BJ (cell line): Measurements from ENCODE around the gene PLSCR4. TPM values are rescaled to one million over a fixed set of nuclear protein-coding genes. Genes with fewer than 3 reads are reported as not detected.
A peak's percentile ranks its signal among the peaks of the same experiment; 100 is the strongest.

Experiments used
- CTCF ChIA-PET: fragments of 350-600 bp; formaldehyde crosslinking; extraction: SDS; loops from one replicate; lab custom pipeline; 2021; ENCODE audit warnings: antibody characterized with exemption, inconsistent platforms; lab: Yijun Ruan, JAX
- POLR2A ChIA-PET: fragments of 300-600 bp; sonication (Branson Sonifier 250); formaldehyde crosslinking; extraction: SDS; loops from one replicate; lab custom pipeline; 2021; ENCODE audit warnings: antibody characterized with exemption; lab: Charles Lee
- DNase-seq: peaks from one replicate; pipeline ENCODE4 v3.0.0-alpha.2; 2011; ENCODE audit warnings: low read depth
- H3K27me3 ChIP-seq: 2 replicates; pipeline ENCODE4 v1.6.0; 2011; ENCODE audit warnings: low read length; ENCODE audit not compliant: control insufficient read depth, insufficient read depth
- H3K36me3 ChIP-seq: 2 replicates; pipeline ENCODE4 v1.5.1; 2011; ENCODE audit warnings: low read length; ENCODE audit not compliant: control insufficient read depth, insufficient read depth
- H3K4me3 ChIP-seq: 2 replicates; pipeline ENCODE4 v1.5.1; 2011; ENCODE audit warnings: low read depth, mild to moderate bottlenecking, control low read depth, low read length
- polyA plus RNA-seq: library from polyadenylated mRNA; depleted of rRNA; stranded (reverse); fragments of >200 nt; gene quantifications from 2 replicates; pipeline ENCODE4 v1.2.3, GENCODE V29; 2011
- TF ChIP-seq, protein P1 (sequence below): IDR thresholded peaks from 2 replicates; pipeline ENCODE4 v1.5.1; 2011; ENCODE audit warnings: low read depth, mild to moderate bottlenecking, control low read depth, inconsistent platforms, low read length, moderate library complexity; ENCODE audit not compliant: insufficient read depth

The PLSCR4 gene
- polyA plus RNA-seq, 1 experiment, result 28.4 TPM

DNA sequence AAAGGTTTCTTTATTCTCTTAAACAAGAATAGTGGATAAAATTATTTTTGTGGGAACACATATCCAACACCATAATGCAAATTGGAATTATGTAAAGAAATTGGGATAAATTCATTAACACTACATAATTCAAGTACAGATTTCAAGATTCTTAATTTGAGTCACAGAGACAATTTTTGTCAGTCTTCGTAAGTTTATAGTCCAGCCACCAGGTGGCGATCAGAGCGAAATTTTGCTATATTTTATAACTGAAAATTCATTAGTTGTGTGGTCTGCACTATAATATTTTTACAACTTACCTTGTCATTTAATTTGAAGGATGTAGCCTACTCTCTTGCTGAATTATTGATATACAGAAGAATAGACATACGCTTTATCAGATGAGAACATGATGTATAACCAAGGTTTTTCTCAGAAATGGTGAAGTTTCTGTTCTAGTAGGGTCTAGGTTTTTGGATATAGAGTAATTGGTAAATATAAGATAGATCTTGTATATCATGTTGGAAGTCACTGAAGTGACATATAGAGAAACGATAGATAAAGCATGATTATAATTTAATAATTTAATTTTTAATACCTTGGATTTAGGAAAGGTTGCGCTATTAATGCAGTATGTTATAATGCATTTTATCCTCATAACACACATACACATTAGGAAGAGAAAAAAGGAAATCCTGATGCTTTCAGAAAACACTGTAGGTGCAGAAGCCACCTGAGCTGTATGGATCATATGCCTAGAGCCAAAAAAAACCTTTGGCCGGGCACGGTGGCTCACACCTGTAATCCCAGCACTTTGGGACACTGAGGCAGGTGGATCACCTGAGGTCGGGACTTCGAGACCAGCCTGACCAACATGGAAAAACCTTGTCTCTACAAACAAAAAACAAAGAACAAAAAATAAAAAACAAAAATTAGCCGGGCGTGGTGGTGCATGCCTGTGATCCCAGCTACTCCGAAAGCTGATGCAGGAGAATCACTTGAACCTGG, 31.7 kb downstream of the PLSCR4 start:
- no peak for DNase-seq
- H3K36me3 ChIP-seq, result peaks cover 2% of the 10 kb centered on the region; the same call in 1 of the 2 replicates
- CTCF ChIA-PET, result interaction anchor here (0.6 to 2.4 kb wide), 9 partner anchors 14 to 635 kb away, joined by 3 to 17 read pairs (median 4); no protein-coding TSS in a partner anchor
- TF ChIP-seq, protein P1, sequence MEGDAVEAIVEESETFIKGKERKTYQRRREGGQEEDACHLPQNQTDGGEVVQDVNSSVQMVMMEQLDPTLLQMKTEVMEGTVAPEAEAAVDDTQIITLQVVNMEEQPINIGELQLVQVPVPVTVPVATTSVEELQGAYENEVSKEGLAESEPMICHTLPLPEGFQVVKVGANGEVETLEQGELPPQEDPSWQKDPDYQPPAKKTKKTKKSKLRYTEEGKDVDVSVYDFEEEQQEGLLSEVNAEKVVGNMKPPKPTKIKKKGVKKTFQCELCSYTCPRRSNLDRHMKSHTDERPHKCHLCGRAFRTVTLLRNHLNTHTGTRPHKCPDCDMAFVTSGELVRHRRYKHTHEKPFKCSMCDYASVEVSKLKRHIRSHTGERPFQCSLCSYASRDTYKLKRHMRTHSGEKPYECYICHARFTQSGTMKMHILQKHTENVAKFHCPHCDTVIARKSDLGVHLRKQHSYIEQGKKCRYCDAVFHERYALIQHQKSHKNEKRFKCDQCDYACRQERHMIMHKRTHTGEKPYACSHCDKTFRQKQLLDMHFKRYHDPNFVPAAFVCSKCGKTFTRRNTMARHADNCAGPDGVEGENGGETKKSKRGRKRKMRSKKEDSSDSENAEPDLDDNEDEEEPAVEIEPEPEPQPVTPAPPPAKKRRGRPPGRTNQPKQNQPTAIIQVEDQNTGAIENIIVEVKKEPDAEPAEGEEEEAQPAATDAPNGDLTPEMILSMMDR, result peak; percentile 63
- no peaks in the 10 kb centered on the region for H3K27me3 ChIP-seq
- H3K4me3 ChIP-seq, result no peak overlapping the region
- POLR2A ChIA-PET, result no interaction called here

DNA sequence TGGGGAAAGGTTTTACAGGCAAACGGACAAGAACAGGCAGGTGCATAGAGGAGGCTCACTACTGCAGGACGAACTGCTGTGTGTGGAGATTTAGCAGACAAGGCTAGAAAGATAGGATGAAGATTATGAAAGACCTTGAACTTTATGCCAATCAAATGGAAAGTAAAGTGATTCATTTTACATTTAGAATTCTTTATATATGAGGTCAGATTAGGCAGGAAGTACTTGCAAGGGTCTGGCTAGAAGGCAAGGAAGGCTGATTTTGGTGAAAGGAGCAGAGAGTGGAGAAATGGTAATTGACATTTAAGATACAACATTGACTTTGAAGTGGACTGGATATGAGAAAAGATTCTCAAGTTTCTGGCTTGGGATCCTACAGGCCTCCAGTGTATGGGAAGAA, 33.6 kb downstream of the PLSCR4 start:
- CTCF ChIA-PET, result no interaction called here
- POLR2A ChIA-PET, result no interaction called here

DNA sequence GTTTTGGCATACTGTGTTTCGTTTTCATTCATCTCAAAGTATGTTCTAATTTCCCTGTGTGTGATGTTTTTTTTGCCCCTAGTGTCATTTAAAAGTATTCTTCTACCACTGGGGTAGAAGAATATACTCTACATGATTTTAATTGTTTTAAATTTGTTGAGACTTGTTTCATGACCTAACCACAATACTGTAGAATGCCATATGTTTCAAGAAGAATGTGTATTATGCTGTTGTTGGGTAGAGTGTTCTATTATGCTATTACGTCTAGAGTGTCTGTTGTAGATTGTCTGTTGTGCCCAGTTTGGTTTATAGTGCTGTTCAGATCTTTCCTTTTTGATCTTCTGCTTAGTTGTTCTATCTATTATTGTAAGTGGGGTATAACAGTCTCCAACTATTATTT, 36.4 kb downstream of the PLSCR4 start:
- POLR2A ChIA-PET, result no interaction called here
- no peak for DNase-seq
- Histone ChIP-seq H3K4me3 (no peak overlapping the region), H3K36me3 (peaks cover 2% of the 10 kb centered on the region; the same call in 1 of the 2 replicates), H3K27me3 (no peaks in the 10 kb centered on the region)
- TF ChIP-seq, protein P1, result no peak
- CTCF ChIA-PET, result no interaction called here

More for the DNA sequence above, 33.6 kb downstream of the PLSCR4 start:
- TF ChIP-seq, protein P1, result no peak
- DNase-seq, result no peak
- peaks cover 2% of the 10 kb centered on the region; the same call in 1 of the 2 replicates for H3K36me3 ChIP-seq
- no peaks in the 10 kb centered on the region for H3K27me3 ChIP-seq
- H3K4me3 ChIP-seq, result no peak overlapping the region

DNA sequence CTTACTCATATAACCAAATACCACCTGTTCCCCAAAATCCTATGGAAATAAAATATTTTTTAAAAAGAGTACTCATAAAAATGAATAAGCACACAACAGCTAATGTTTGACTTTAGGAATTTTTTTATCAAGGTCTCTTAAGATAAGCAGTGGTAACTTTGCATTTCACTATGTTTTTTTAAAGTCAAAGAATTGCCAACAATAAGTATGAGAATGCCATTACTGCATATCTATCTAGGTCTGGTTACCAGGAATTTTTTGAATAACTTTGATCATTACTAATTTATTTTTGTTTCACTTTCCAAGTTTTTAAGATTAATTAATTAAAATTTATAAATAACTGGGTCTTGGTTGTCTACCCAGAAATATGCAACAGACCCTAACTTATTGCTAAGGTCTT, 41.5 kb downstream of the PLSCR4 start:
- DNase-seq, result no peak

More for the DNA sequence above, 41.5 kb downstream of the PLSCR4 start:
- ChIA-PET CTCF (interaction anchor here (0.7 kb wide), 1 partner anchor 20 kb away, joined by 4 read pairs; no protein-coding TSS in a partner anchor), POLR2A (no interaction called here)
- TF ChIP-seq, protein P1, result no peak
- H3K4me3 ChIP-seq, result no peak overlapping the region
- H3K27me3 ChIP-seq, result no peaks in the 10 kb centered on the region
- no peaks in the 10 kb centered on the region; the same call in 1 of the 2 replicates for H3K36me3 ChIP-seq
